CD14-positive monocyte (primary cell): Measurements from ENCODE around the gene CD79B. TPM values are rescaled to one million over a fixed set of nuclear protein-coding genes. Genes with fewer than 3 reads are reported as not detected.
"Not testable (repeated sequence)": the region's sequence is repeated elsewhere in the genome, so short reads cannot be mapped to it uniquely, and the experiment has no call there.

Experiments
- DNase-seq, 3 donors: peaks; one replicate each; pipeline ENCODE4 v3.0.0-alpha.2; 2011 to 2022
- H2AFZ ChIP-seq: 2 replicates; pipeline ENCODE4 v1.6.0; 2012; ENCODE audit warnings: mild to moderate bottlenecking, low read depth, low read length, inconsistent platforms; ENCODE audit not compliant: insufficient read depth, poor library complexity, severe bottlenecking
- H3K27ac ChIP-seq, 2 donors: 1 replicate in 1 of 2; 2 replicates in 1 of 2; pipeline ENCODE4 v1.5.1; 2012 to 2013; ENCODE audit warnings: low read length in 2 of 2, control low read depth in 1 of 2, inconsistent platforms in 1 of 2, low read depth in 1 of 2, mild to moderate bottlenecking in 1 of 2
- H3K27me3 ChIP-seq, 2 donors: one replicate each; pipeline versions ENCODE4 v1.6.0 to v1.6.1; 2011 to 2013; ENCODE audit warnings: low read length in 2 of 2; ENCODE audit not compliant: control insufficient read depth in 2 of 2, insufficient read depth in 2 of 2
- H3K36me3 ChIP-seq, 2 donors: replicated peaks in 1 of 2; 1 replicate in 1 of 2; 2 replicates in 1 of 2; pipeline versions ENCODE4 v1.5.1 to v1.6.1; 2012 to 2013; ENCODE audit warnings: low read length in 2 of 2, control low read depth in 1 of 2, inconsistent platforms in 1 of 2, mild to moderate bottlenecking in 1 of 2; ENCODE audit not compliant: insufficient read depth in 2 of 2, control insufficient read depth in 1 of 2
- H3K4me1 ChIP-seq, 2 donors: 1 replicate in 1 of 2; 2 replicates in 1 of 2; pipeline versions ENCODE4 v1.5.1 to v1.6.1; 2012 to 2013; ENCODE audit warnings: low read length in 2 of 2, control low read depth in 1 of 2, inconsistent platforms in 1 of 2, mild to moderate bottlenecking in 1 of 2, moderate library complexity in 1 of 2; ENCODE audit not compliant: insufficient read depth in 2 of 2, control insufficient read depth in 1 of 2
- H3K4me2 ChIP-seq: replicated peaks from 2 replicates; pipeline ENCODE3; 2012; ENCODE audit warnings: low read length, moderate library complexity, mild to moderate bottlenecking; ENCODE audit not compliant: poor library complexity, severe bottlenecking; ENCODE audit errors: extremely low read depth
- H3K4me3 ChIP-seq, 3 experiments: fragments of 200-600 bp in 1 of 3; sonication (generic) in 1 of 3; replicated peaks in 1 of 3; 1 replicate in 2 of 3; 2 replicates in 1 of 3; pipeline ENCODE4 v1.5.1; 2011 to 2013; ENCODE audit warnings: low read length in 3 of 3, mild to moderate bottlenecking in 3 of 3, control low read depth in 2 of 3, low read depth in 2 of 3, inconsistent platforms in 1 of 3, moderate library complexity in 1 of 3
- H3K79me2 ChIP-seq: 2 replicates; pipeline ENCODE4 v1.6.0; 2012; ENCODE audit warnings: mild to moderate bottlenecking, control low read depth, inconsistent platforms, low read length, moderate library complexity; ENCODE audit not compliant: insufficient read depth
- H3K9ac ChIP-seq: 2 replicates; pipeline ENCODE4 v1.6.0; 2017; ENCODE audit warnings: low read length, mild to moderate bottlenecking; ENCODE audit not compliant: insufficient read depth, poor library complexity, severe bottlenecking
- H3K9me3 ChIP-seq, 2 donors: replicated peaks in 1 of 2; 1 replicate in 1 of 2; 2 replicates in 1 of 2; pipeline versions ENCODE4 v1.5.1 to v1.6.1; 2012 to 2013; ENCODE audit warnings: low read length in 2 of 2, control low read depth in 1 of 2; ENCODE audit not compliant: control insufficient read depth in 1 of 2, insufficient read depth in 1 of 2
- H4K20me1 ChIP-seq: 2 replicates; pipeline ENCODE4 v1.6.0; 2012; ENCODE audit warnings: mild to moderate bottlenecking, low read length, control low read depth, moderate library complexity; ENCODE audit not compliant: insufficient read depth
- H3K27ac Mint-ChIP-seq, 7 donors: one replicate each; pipeline ENCODE4 v1.8.0; 2020; ENCODE audit warnings: mild to moderate bottlenecking in 7 of 7, mixed read lengths in 7 of 7, moderate library complexity in 6 of 7, inconsistent platforms in 2 of 7
- H3K27me3 Mint-ChIP-seq, 3 donors: one replicate each; pipeline ENCODE4 v1.8.0; 2021 to 2022; ENCODE audit warnings: low read depth in 3 of 3, mild to moderate bottlenecking in 3 of 3, mixed read lengths in 3 of 3, moderate library complexity in 3 of 3, inconsistent platforms in 1 of 3
- H3K36me3 Mint-ChIP-seq, 2 donors: one replicate each; pipeline ENCODE4 v1.8.0; 2020; ENCODE audit warnings: mixed read lengths in 2 of 2, inconsistent platforms in 1 of 2, mild to moderate bottlenecking in 1 of 2
- H3K4me1 Mint-ChIP-seq: one replicate; pipeline ENCODE4 v1.8.0; 2020; ENCODE audit warnings: mild to moderate bottlenecking, mixed read lengths
- H3K4me3 Mint-ChIP-seq, 2 donors: one replicate each; pipeline ENCODE4 v1.8.0; 2020; ENCODE audit warnings: mild to moderate bottlenecking in 2 of 2, mixed read lengths in 2 of 2, moderate library complexity in 1 of 2
- H3K9me3 Mint-ChIP-seq, 7 donors: one replicate each; pipeline ENCODE4 v1.8.0; 2020 to 2022; ENCODE audit warnings: mixed read lengths in 7 of 7, mild to moderate bottlenecking in 6 of 7, moderate library complexity in 6 of 7, inconsistent platforms in 2 of 7
- WGBS: methylation state at CpG from one replicate; pipeline ENCODE4 v1.1.5; 2013; ENCODE audit warnings: missing lambda C conversion rate; ENCODE audit not compliant: insufficient coverage; 5-methylcytosine and 5-hydroxymethylcytosine counted together
- intact Hi-C, 2 donors: fragments of 100-400 bp; cut with micrococcal nuclease; formaldehyde crosslinking; loops; one replicate each; pipeline versions ENCODE4 v1.15.0 to v1.15.1; 2023
- polyA plus RNA-seq, 3 donors: library from polyadenylated mRNA; depleted of rRNA in 1 of 3; unstranded in 2 of 3; stranded (reverse) in 1 of 3; fragments of 300-500 nt in 2 of 3; fragments of >200 nt in 1 of 3; fragmentation: Illumina TruSeq in 2 of 3; gene quantifications; 1 replicate in 2 of 3; 2 replicates in 1 of 3; pipeline ENCODE4 v1.2.3, GENCODE V29; 2012 to 2021
- TF ChIP-seq, protein P1 (sequence below): fragments of 200-600 bp; IDR thresholded peaks from one replicate; pipeline ENCODE4 v1.8.0; 2022; ENCODE audit warnings: antibody characterized with exemption, mild to moderate bottlenecking

Gene CD79B
- polyA plus RNA-seq, 3 donors: 19.6 to 21.8 (median 20.9) TPM

DNA sequence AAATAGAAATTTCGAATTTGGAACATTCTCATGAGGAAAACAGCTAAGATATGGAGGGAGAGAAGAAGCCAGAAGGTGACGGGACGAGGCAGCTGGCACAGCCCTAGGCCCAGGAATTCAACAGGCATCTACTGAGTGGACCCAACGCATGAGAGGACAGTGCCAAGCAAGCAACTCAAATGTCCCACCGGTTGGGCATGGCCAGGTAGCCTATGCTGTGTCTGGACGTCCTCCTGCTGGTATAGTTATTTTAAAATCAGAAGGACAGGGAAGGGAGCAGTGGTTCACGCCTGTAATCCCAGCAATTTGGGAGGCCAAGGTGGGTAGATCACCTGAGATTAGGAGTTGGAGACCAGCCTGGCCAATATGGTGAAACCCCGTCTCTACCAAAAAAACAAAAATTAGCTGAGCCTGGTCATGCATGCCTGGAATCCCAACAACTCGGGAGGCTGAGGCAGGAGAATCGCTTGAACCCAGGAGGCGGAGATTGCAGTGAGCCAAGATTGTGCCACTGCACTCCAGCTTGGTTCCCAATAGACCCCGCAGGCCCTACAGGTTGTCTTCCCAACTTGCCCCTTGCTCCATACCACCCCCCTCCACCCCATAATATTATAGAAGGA lies 15.5 kb downstream of the CD79B start:
- H3K4me3 ChIP-seq: no peak overlapping the region
- TF ChIP-seq, protein P1, sequence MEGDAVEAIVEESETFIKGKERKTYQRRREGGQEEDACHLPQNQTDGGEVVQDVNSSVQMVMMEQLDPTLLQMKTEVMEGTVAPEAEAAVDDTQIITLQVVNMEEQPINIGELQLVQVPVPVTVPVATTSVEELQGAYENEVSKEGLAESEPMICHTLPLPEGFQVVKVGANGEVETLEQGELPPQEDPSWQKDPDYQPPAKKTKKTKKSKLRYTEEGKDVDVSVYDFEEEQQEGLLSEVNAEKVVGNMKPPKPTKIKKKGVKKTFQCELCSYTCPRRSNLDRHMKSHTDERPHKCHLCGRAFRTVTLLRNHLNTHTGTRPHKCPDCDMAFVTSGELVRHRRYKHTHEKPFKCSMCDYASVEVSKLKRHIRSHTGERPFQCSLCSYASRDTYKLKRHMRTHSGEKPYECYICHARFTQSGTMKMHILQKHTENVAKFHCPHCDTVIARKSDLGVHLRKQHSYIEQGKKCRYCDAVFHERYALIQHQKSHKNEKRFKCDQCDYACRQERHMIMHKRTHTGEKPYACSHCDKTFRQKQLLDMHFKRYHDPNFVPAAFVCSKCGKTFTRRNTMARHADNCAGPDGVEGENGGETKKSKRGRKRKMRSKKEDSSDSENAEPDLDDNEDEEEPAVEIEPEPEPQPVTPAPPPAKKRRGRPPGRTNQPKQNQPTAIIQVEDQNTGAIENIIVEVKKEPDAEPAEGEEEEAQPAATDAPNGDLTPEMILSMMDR: no peak
- Mint-ChIP-seq H3K27me3 (peaks cover 2 to 11% (median 4%) of the 10 kb centered on the region in 3 donors), H3K27ac (no peak overlapping the region), H3K36me3 (no peaks in the 10 kb centered on the region), H3K4me3 (no peak overlapping the region), H3K9me3 (no peaks in the 10 kb centered on the region), H3K4me1 (peaks cover 14% of the 10 kb centered on the region)
- no peak overlapping the region for H3K27ac ChIP-seq
- intact Hi-C loops: loop anchor here (5.0 to 10.0 kb wide), 3 partner anchors 108 to 216 kb away; partner anchors contain the start of genes ERN1 (in 1 of the 2) and ICAM2 (in 1 of the 2)
- 96% methylated on average over 11 of the region's 12 CpGs for WGBS
- DNase-seq: no peak
- no peak overlapping the region for H2AFZ ChIP-seq
- H3K27me3 ChIP-seq: no peaks in the 10 kb centered on the region
- H3K9ac ChIP-seq: no peak overlapping the region
- no peaks in the 10 kb centered on the region for H3K9me3 ChIP-seq
- H3K36me3 ChIP-seq: no peaks in the 10 kb centered on the region
- no peaks in the 10 kb centered on the region for H4K20me1 ChIP-seq
- no peak overlapping the region for H3K4me2 ChIP-seq
- no peaks in the 10 kb centered on the region for H3K4me1 ChIP-seq
- no peaks in the 10 kb centered on the region for H3K79me2 ChIP-seq

GRCh38 chr17:63915753-63916152 lies 16.4 kb downstream of the CD79B start:
- not testable (repeated sequence) for H3K9ac ChIP-seq, H3K27ac ChIP-seq, H3K36me3 ChIP-seq, H3K27me3 ChIP-seq, H3K36me3 Mint-ChIP-seq, H3K27ac Mint-ChIP-seq, H3K9me3 ChIP-seq, H3K9me3 Mint-ChIP-seq, DNase-seq, H4K20me1 ChIP-seq, H3K4me3 ChIP-seq, H3K79me2 ChIP-seq, H3K4me1 ChIP-seq, H3K4me2 ChIP-seq, H2AFZ ChIP-seq
- H3K27me3 Mint-ChIP-seq: peaks cover 2 to 11% (median 5%) of the 10 kb centered on the region in 3 donors
- intact Hi-C loops: loop anchor here (5.0 to 10.0 kb wide), 3 partner anchors 109 to 217 kb away; partner anchors contain the start of genes ERN1 (in 1 of the 2) and ICAM2 (in 1 of the 2)
- peaks cover 14% of the 10 kb centered on the region for H3K4me1 Mint-ChIP-seq
- peak overlapping the region; percentile 12 to 55 for H3K4me3 Mint-ChIP-seq
- WGBS: 30% methylated on average over 3 of the region's 10 CpGs
